GM18520 (cell line): ENCODE measurements around the gene CCDC137.

Source experiments
- ATAC-seq: cut with Tn5 transposase; IDR thresholded peaks from one replicate; pipeline ENCODE4 v1.9.1; 2021; ENCODE audit not compliant: unreplicated experiment

The CCDC137 gene

DNA sequence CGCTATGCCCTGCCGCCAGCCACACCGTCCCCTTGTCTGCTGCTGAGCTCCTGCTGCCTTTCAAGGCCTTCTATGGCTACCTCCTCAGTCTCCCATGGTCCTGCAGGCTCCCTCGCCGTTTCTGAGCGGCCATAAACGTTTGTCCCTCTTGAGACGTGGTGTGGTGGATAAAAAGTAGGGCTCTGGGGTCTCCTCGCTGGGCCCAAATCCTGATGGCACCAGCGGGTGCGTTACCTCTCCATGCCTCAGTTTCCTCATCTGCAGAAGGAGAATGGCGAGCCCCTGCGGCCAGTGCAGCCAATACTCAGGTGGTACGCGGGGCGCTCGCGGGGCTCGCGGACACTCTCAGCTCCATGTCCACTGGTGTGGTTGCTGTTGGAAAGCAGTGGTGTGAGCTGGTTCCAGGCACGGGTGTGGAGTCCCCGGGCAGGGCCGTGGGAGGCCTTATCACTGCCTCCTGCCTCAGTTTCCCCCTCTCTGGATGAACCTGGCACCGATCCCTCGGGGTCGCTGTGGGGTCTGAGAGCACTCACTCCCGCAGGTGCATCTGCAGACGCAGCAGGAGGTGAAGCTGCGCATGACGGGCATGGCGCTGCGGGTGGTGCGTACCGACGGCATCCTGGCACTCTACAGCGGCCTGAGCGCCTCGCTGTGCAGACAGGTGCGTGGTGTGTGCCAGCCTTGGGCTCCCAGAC is 48.0 kb downstream of the CCDC137 start:
- ATAC-seq, result no peak

- ATAC-seq, result no peak
Observed at GRCh38 chr17:81715107-81715871, 48.8 kb downstream of the CCDC137 start.

GRCh38 chr17:81715872-81716673 is 49.5 kb downstream of the CCDC137 start:
- ATAC-seq, result no peak

DNA sequence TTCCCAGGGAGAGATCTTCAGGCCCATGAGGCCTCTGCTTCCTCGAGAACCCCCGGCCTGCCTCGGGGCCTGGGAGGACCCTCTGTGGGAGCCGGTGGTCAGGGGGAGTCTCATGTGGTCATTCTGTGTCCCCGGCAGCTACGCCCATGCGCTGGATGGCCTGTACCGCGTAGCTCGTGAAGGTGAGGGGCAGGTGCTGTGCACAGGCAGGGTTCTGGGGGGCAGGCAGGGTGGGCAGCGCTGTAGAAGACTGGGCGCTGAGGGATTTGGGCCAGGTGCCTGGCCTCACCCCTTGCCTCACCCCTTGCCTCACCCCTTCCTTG is 50.1 kb downstream of the CCDC137 start:
- ATAC-seq, result no peak

- ATAC-seq, result no peak
Observed at GRCh38 chr17:81717049-81717765, 50.7 kb downstream of the CCDC137 start.

DNA sequence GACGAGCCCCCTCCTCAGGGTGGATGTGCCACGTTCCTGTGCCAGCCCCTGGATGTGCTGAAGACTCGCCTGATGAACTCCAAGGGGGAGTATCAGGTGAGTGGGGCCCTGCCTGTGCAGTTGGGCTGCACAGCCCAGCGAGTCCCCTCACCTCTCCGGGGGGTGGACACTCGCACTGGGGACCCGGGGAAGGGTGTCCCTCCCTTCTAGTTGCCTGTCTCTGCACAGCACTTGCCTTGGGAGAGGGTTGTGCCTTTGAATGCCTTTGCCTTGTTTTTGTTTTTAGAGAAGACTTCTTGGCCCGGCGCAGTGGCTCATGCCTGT is 51.2 kb downstream of the CCDC137 start:
- no peak for ATAC-seq

DNA sequence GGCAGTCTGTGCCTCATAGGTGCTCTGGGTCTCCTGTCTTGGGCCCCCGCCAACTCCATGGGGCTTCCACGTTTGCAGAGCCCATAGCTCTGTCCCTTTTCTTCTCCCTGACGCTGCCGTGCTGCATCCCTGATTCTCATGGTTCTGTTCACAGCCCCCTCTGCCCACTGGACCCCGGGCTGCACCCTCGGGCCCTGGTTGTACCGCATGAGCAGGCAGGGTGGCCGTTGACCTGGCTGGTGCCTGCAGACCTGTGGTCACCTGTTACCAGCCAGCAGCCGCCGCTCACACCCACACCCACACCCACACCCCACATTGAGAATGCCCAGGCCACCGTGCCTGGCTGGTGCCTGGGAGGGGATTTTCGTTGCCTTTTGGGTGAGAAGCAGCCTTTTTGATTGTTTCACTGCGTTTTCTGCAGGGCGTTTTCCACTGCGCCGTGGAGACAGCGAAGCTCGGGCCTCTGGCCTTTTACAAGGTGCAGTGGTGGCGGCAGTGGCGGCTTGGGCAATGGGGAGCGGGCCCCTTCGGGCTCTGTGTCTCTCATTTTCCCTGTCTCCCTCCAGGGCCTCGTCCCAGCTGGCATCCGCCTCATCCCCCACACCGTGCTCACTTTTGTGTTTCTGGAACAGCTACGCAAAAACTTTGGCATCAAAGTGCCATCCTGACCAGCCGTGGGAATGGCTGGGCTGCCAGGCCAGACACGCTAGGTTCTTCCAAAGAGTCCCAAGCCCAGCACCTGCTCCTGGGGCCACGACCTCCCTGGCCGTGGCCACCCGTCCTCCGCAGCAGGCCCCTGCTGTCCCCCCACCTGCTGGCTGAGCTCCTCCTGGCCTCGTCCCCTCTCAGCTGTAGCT is 53.1 kb downstream of the CCDC137 start:
- no peak for ATAC-seq

- no peak for ATAC-seq
Observed at GRCh38 chr17:81720267-81721071, 53.9 kb downstream of the CCDC137 start.

GRCh38 chr17:81722184-81723120 is 55.9 kb downstream of the CCDC137 start:
- ATAC-seq, result no peak
